ENCODE data around the gene GTSE1. TPM values are rescaled to one million over a fixed set of nuclear protein-coding genes. Genes with fewer than 3 reads are reported as not detected.

Gene GTSE1
- total RNA-seq, 4 donors from 2014 or later = 1.00 to 3.0 (median 1.2) TPM; not detected in 1

DNA sequence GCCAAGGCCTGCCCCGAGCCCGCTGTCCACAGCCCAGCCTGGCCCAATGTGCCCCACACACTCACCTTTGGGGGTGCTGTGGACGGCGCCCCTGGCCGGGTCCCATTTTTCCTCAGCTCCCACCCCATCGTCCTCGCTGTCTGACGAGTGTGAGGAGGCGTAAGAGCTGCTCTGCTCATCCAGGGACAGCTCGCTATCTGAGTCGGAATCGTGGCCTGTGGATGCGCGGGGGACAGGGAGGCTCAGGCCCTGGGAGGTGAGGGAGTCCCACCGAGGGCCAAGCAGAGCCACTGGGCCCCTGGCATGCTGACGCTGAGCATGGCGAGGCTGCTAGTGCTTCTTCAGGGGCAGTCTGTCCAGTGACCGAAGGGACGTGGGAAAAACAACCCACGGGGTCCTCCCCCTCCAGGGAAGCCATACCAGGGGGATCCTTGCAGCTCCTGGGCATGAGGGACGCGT, 68.5 kb downstream of the GTSE1 start:
- intact Hi-C loops (cut with DNase I; ENCODE audit: low total_unique reads) (no loop called here), in situ Hi-C loops (cut with MboI; ENCODE audit: low pct_ligation_motif_present in 1 of 4, low pct_unique_long_range_greater_than_20kb in 1 of 4, low sequenced_read_pairs in 3 of 4) (loop anchor here in 1 of 4 donors (10.0 kb wide), 1 partner anchor 180 kb away; no protein-coding TSS in a partner anchor)
- Histone ChIP-seq H3K4me1 (peaks cover 0 to under 1% (median under 1%) of the 10 kb centered on the region in 4 donors), H3K27ac (no peak overlapping the region), H3K36me3 (no peaks in the 10 kb centered on the region), H3K9me3 (no peaks in the 10 kb centered on the region), H3K4me3 (no peak overlapping the region), H3K27me3 (peaks cover 8% of the 10 kb centered on the region)
- TF ChIP-seq, protein P1, sequence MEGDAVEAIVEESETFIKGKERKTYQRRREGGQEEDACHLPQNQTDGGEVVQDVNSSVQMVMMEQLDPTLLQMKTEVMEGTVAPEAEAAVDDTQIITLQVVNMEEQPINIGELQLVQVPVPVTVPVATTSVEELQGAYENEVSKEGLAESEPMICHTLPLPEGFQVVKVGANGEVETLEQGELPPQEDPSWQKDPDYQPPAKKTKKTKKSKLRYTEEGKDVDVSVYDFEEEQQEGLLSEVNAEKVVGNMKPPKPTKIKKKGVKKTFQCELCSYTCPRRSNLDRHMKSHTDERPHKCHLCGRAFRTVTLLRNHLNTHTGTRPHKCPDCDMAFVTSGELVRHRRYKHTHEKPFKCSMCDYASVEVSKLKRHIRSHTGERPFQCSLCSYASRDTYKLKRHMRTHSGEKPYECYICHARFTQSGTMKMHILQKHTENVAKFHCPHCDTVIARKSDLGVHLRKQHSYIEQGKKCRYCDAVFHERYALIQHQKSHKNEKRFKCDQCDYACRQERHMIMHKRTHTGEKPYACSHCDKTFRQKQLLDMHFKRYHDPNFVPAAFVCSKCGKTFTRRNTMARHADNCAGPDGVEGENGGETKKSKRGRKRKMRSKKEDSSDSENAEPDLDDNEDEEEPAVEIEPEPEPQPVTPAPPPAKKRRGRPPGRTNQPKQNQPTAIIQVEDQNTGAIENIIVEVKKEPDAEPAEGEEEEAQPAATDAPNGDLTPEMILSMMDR (IDR thresholded peaks at IDR 0.05) = no peak
- TF ChIP-seq POLR2AphosphoS5 (IDR thresholded peaks at IDR 0.05) (no peak), EP300 (IDR thresholded peaks at IDR 0.05; ENCODE audit: low read depth) (no peak), POLR2A (IDR thresholded peaks at IDR 0.05) (no peak)
- WGBS, 2 donors (ENCODE audit: low coverage in 1 of 2) = 93% methylated on average over 19 of the region's 22 CpGs; no CpG with 5 or more reads in 1 of the 2 donors
- no peak for DNase-seq

DNA sequence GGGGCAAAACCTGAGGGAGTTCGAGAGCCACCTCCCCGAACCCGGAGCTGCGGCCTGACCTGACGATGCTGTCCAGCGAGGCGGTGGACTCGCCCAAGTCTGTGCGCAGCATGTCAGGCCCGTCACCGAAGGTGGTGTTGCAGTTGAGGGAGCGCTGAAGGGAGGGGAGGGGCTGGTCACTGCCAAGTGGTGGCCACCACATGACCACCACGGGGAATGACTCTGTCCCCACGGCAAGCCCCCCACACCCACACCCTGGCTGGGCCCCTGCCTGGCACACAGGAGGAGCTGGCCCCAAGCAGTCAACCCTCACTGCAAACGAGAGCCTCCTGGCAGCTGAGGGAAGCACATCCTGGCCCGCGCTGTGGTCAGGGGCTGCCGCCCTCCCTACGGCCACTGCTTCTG, 69.7 kb downstream of the GTSE1 start:
- no peak for DNase-seq
- no peaks in the 10 kb centered on the region for H3K36me3 ChIP-seq
- in situ Hi-C loops (cut with MboI; ENCODE audit: low pct_ligation_motif_present in 1 of 4, low pct_unique_long_range_greater_than_20kb in 1 of 4, low sequenced_read_pairs in 3 of 4) = loop anchor here in 1 of 4 donors (10.0 kb wide), 1 partner anchor 178 kb away; no protein-coding TSS in a partner anchor
- H3K9me3 ChIP-seq = no peaks in the 10 kb centered on the region
- H3K4me1 ChIP-seq = peaks cover 0 to 11% (median 5%) of the 10 kb centered on the region in 4 donors
- TF ChIP-seq POLR2A (IDR thresholded peaks at IDR 0.05) (no peak), EP300 (IDR thresholded peaks at IDR 0.05; ENCODE audit: low read depth) (no peak), POLR2AphosphoS5 (IDR thresholded peaks at IDR 0.05) (no peak)
- TF ChIP-seq, protein P1 (IDR thresholded peaks at IDR 0.05) = no peak
- peaks cover 8% of the 10 kb centered on the region for H3K27me3 ChIP-seq
- no peak overlapping the region for H3K4me3 ChIP-seq
- no peak overlapping the region for H3K27ac ChIP-seq
- WGBS, 2 donors (ENCODE audit: low coverage in 1 of 2) = 85% methylated on average over 12 of the region's 19 CpGs; no CpG with 5 or more reads in 1 of the 2 donors
- intact Hi-C loops (cut with DNase I; ENCODE audit: low total_unique reads) = loop anchor here (2.0 kb wide), 1 partner anchor 176 kb away; no protein-coding TSS in a partner anchor

DNA sequence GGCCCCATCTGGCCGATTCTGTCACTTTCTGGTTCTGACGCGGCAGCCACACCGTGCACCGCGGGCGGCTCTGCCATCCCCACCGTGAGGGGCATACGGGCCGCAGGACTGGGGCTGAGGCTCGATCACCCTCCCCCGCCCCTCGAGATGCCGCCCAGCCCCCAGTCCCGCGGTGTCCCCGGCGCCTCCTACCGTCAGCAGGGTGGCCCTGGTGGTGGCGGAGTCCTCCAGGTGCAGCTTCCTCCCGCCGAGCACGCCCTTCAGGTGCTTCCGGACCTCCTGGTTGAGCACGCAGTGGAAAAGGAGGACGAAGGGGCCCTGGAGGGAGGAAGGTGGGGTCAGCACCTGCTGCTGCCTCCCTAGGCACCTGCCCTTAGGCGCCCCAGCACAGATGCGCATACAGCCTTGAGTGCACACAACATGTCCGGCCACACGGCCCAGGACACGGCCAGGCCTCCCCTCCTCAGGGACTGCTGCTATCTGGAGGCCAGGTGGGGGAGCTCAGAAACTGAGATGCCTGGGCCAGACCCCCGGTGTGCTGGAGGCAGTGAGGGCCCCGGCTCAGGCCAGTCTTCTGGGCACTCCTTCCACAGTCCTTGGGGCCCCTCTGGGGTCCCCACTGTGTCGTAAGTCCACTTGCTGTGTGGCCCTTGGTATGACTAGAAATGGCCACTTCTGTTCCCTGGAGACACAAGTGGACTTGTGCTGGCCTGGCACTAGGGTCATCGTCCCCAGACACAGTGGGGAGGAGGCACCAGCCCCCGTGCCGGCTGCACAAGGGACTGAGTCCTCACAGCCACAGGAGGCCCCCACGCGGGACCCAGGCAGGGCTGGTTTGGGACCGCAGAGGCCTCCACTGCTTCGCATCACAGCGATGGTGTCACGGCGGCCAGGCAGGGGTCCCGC, 70.4 kb downstream of the GTSE1 start:
- peaks cover 0 to 11% (median 5%) of the 10 kb centered on the region in 4 donors for H3K4me1 ChIP-seq
- peak; percentile 59 for DNase-seq
- no peaks in the 10 kb centered on the region for H3K9me3 ChIP-seq
- WGBS, 2 donors (ENCODE audit: low coverage in 1 of 2) = 51% methylated on average over 18 of the region's 45 CpGs; no CpG with 5 or more reads in 1 of the 2 donors
- TF ChIP-seq POLR2AphosphoS5 (IDR thresholded peaks at IDR 0.05) = peak in 1 of 3 donors; percentile 55
- TF ChIP-seq, protein P1 (IDR thresholded peaks at IDR 0.05) = no peak
- TF ChIP-seq POLR2A (IDR thresholded peaks at IDR 0.05) = no peak
- no peak for TF ChIP-seq EP300 (IDR thresholded peaks at IDR 0.05; ENCODE audit: low read depth)
- no peaks in the 10 kb centered on the region for H3K36me3 ChIP-seq
- intact Hi-C loops (cut with DNase I; ENCODE audit: low total_unique reads) (loop anchor here (2.0 kb wide), 1 partner anchor 176 kb away; no protein-coding TSS in a partner anchor), in situ Hi-C loops (cut with MboI; ENCODE audit: low pct_ligation_motif_present in 1 of 4, low pct_unique_long_range_greater_than_20kb in 1 of 4, low sequenced_read_pairs in 3 of 4) (loop anchor here in 1 of 4 donors (10.0 kb wide), 1 partner anchor 178 kb away; no protein-coding TSS in a partner anchor)
- peaks cover 8% of the 10 kb centered on the region for H3K27me3 ChIP-seq
- no peak overlapping the region for H3K27ac ChIP-seq
- no peak overlapping the region for H3K4me3 ChIP-seq

DNA sequence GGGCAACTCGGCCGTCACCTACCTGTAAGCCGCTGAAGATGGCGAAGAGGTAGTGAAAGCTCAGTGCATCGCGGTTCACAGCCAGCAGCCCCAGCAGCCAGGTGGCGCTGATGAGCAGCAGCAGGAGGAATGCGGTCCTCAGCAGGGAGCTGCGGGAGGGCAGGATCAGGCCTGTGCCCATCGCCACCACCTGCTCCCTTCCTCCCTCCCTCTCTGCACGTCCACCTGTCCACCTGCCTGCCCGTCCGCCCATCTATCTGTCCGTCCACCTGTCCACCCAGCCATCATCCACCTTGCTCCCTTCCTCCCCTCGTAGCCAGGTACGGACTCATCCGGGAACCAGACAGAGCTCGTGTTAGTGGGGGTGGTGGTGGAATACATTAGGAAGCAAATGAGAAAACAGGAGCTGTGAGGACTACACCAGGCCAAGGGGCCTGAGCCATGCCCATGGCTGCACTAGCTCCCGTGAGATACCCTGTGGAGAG, 71.1 kb downstream of the GTSE1 start:
- DNase-seq = peak; percentile 87
- TF ChIP-seq, protein P1 (IDR thresholded peaks at IDR 0.05) = peak; percentile 81 to 95 (median 90)
- TF ChIP-seq EP300 (IDR thresholded peaks at IDR 0.05; ENCODE audit: low read depth) = no peak
- no peak overlapping the region for H3K27ac ChIP-seq
- H3K4me1 ChIP-seq = peaks cover 0 to 11% (median 5%) of the 10 kb centered on the region in 4 donors
- no peak overlapping the region for H3K4me3 ChIP-seq
- H3K36me3 ChIP-seq = no peaks in the 10 kb centered on the region
- intact Hi-C loops (cut with DNase I; ENCODE audit: low total_unique reads) = loop anchor here (2.0 kb wide), 1 partner anchor 175 kb away; no protein-coding TSS in a partner anchor
- peaks cover 8% of the 10 kb centered on the region for H3K27me3 ChIP-seq
- in situ Hi-C loops (cut with MboI; ENCODE audit: low pct_ligation_motif_present in 1 of 4, low pct_unique_long_range_greater_than_20kb in 1 of 4, low sequenced_read_pairs in 3 of 4) = loop anchor here in 1 of 4 donors (10.0 kb wide), 1 partner anchor 177 kb away; no protein-coding TSS in a partner anchor
- WGBS, 2 donors (ENCODE audit: low coverage in 1 of 2) = 39% methylated on average over 19 of the region's 19 CpGs; no CpG with 5 or more reads in 1 of the 2 donors
- H3K9me3 ChIP-seq = no peaks in the 10 kb centered on the region
